ENCODE data around the gene HEYL.

Gene HEYL

GRCh38 chr1:39639305-39640130 lies at the start of gene HEYL:
HEYL (minus strand) TSS chr1:39639643; CDS start chr1:39639625, 18 bp downstream.
- DNase-seq: peak in 23 of 42 donors; percentile 9 to 63 (median 27)
- intact Hi-C loops (cut with DNase I): no loop called here

DNA sequence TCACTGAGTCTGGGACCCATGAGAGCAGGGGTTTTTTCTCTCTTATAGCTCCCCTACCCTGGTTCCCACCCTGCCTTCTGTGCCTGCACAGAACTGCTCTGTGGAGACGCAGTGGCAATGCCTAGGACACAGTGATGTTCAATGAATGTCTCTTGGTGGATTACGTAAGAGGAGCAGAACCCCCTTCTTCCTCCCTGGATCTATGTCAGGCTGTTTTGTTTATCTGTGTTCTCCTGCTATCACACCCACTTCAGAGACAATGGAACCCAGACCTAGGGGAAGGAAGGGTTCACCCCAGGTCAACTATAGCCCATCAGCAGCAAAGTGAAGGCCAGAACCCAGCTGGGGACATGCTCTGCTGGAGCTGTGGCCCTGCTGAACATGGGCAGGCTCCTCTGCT lies 49.8 kb upstream of the HEYL start:
- intact Hi-C loops (cut with DNase I): no loop called here
- no peak for DNase-seq

- no peak for DNase-seq
- intact Hi-C loops (cut with DNase I): no loop called here
Observed at GRCh38 chr1:39688706-39689105, 49.3 kb upstream of the HEYL start.

GRCh38 chr1:39687243-39687642 lies 47.8 kb upstream of the HEYL start:
- intact Hi-C loops (cut with DNase I): no loop called here
- peak in 39 of 42 donors; percentile 27 to 93 (median 69) for DNase-seq

DNA sequence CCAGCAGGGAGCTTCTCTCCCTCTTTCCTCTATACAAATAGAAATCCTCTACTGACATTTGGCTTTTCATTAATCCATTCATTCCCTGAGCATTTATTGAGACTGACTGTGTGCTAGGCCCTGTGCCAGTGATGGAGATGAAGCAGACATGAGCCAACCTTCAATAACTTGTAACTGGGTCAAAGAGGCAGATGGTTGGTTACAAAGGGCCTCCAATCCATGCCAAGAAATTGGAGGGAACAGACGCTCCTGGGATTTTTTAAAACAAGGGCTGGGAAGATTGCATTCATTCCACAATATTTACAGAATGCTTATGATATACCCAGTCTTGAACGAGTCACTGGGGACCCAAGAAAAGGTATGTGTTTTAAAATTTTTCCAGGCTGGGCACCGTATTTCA lies 45.6 kb upstream of the HEYL start:
- DNase-seq: no peak
- intact Hi-C loops (cut with DNase I): no loop called here

GRCh38 chr1:39684313-39684664 lies 44.8 kb upstream of the HEYL start:
- peak in 7 of 42 donors; percentile 28 to 59 (median 40) for DNase-seq
- intact Hi-C loops (cut with DNase I): no loop called here

- intact Hi-C loops (cut with DNase I): no loop called here
- peak in 2 of 42 donors; percentile 3 to 23 for DNase-seq
Observed at GRCh38 chr1:39683591-39684312, 44.3 kb upstream of the HEYL start.

GRCh38 chr1:39681999-39682398 lies 42.6 kb upstream of the HEYL start:
- no peak for DNase-seq
- intact Hi-C loops (cut with DNase I): no loop called here

DNA sequence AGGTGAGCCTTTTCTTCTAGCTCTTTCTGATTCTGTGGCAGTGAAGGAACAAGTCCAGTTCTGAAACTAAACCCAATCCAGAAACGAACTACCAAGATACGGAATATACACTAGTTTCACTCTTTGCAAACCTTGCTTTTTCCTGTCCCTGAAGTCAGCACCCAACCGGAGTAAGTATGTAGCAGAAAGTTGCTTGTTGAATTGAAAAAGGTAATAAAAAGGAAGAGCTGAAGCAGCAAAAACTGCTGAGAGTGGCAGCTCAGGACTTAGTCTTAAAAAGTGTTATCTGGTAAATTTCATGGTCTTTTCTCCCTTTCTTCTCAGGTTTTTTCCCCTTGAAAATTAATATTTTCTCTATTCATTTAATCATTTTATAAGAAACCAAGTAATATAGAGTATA lies 41.9 kb upstream of the HEYL start:
- intact Hi-C loops (cut with DNase I): no loop called here
- no peak for DNase-seq

DNA sequence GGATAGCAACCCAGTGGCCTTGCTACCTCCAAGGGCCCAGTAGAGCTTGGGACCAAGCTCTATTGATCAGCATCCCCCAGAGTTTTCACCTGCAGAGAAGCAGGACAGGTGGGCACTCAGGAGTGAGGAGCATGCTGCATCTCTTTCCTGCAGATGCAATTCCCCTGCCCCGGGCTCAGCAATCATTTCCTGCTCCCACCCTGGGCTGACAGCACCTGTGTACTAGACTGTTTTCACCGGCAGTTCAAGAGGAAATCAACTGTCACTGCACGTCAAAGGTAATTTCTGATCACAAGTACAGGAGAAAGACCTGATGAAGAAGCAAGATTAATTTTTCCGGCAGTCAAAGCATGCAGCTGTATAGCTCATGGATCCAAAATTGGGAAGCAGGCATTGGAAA lies 41.3 kb upstream of the HEYL start:
- intact Hi-C loops (cut with DNase I): no loop called here
- DNase-seq: no peak

DNA sequence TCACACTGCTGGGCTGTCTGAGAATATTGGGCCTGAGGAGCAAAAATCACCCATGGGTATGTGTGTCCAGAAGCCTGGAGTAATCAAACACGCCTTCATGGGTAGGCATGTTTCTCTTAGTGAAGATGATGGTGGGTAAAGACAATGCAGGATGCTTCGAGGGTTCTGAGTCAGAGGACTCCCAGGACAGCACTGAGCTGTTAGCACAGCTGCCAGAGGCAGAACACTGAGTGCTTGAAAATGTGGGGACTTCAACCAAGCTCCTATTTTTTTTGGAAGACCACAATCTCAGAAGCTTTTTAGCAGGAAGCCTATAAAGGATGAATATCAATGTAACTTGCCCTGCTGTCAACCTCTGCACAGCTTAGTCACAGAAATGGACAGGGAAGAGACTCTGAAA lies 40.4 kb upstream of the HEYL start:
- intact Hi-C loops (cut with DNase I): no loop called here
- no peak for DNase-seq

DNA sequence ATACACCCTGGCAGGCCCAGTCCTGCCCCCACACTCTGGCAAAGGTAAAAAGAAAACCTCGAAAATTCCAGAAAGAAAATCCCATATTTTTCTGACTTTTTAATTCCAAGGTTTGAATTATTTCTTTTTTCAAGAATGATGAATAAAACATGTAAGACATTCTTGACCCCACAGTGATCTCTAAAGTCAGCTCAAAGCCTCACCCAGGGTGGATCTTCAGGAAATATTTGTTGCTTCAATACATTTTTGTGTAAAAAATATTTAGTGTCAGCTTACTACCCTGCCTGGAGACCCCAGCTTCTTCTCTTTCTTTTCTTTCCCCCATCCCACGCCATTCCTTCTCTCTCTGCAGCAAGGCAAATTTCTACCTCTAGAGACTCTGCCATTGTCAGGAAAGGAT lies 39.4 kb upstream of the HEYL start:
- intact Hi-C loops (cut with DNase I): no loop called here
- DNase-seq: no peak

DNA sequence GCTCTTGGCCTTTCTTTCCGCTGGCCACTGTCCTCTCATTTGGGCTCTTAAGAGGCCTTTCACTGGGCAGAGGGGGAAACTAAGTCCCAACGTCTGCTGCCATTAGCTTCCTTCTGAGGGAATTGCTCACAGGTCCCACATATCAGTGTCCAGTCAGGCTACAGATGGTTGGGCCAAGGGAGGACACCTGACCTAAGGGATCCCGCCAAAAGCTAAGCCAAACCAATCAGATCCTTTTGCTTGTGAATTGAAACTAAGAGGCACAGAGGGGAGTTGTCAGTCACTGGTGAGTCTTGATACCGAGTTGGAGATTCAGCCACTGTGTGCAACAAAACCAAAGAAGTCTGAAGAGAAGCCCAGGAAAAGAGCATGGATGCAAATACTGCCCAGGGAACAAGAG lies 38.2 kb upstream of the HEYL start:
- intact Hi-C loops (cut with DNase I): no loop called here
- no peak for DNase-seq

DNA sequence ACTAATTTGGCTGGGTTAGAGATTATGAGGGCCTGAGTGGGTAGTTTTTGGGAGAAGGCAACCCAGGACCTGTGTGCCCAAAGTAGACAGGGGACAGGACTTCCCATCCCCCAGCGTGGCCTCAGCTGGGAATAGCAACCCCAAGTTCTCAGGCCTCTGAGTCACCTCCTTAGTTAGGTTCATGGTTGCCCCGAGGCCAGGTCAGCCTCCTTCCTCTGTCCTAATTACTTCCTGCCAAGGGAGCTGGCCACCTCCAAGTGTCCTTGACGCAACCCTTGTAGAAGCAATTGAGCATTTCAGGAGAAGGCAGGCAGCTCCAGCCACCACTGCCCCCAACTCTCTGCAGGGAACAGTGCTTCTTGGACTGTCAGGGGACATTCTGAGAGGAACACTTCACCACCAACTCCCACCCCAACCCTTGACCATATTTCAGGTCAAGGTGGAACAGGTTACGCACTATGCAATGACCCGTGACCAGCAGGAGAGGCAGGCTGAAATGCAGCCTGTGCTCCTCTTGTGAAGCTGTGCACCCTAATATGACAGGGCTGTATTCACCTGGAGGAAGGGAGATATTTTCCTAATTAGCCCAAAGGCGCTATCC lies 37.6 kb upstream of the HEYL start:
- DNase-seq: peak in 1 of 42 donors; percentile 43
- intact Hi-C loops (cut with DNase I): no loop called here

GRCh38 chr1:39675220-39675619 lies 35.8 kb upstream of the HEYL start:
- DNase-seq: peak in 7 of 42 donors; percentile 13 to 58 (median 34)
- intact Hi-C loops (cut with DNase I): no loop called here

GRCh38 chr1:39673215-39673614 lies 33.8 kb upstream of the HEYL start:
- intact Hi-C loops (cut with DNase I): no loop called here
- DNase-seq: no peak

GRCh38 chr1:39672551-39672947 lies 33.1 kb upstream of the HEYL start:
- intact Hi-C loops (cut with DNase I): no loop called here
- DNase-seq: peak in 9 of 42 donors; percentile 24 to 70 (median 37)

DNA sequence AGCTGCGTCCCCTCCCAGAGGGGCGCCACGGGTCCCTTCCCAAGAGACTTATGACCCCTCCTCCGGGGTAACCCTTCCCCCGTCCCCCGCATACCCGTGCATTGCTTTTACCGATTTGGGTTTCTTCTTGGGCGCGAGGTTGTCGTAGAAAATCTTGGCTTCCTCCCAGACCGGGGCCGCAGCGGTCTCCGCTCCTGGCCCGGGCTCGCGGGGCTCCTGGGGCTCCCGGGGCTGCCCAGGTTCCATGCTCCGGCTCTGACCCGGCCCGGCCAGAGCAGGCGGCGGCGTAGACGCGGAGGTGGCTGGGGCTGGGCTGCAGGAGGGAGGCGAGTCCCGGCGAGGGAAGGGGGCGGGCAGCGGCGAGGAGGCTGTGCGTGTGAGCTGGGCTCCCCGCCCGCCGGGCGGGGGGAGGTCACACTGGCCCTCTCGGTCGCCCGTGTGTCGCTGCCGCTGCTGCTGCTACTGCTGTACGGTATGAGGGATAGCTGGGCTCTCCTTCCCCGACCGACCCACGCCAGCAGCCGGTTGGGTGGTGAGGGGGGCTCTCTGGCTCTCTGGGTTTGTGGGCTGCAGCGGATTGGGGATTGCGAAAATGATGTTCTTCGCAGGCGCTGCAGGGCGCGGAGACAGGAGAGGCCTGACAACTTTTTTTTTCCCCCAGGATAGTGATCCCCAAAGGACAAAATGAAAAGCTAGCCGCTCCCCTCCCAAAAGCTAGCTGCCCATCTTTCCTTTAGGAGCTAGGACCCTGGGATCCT lies 32.5 kb upstream of the HEYL start, which contains the start of gene NT5C1A:
Gene NT5C1A (minus strand): TSS at position 315 of the 758 bp plus-strand sequence. CDS start 69 bp downstream, at position 246.
- peak in 35 of 42 donors; percentile 24 to 71 (median 46) for DNase-seq
- intact Hi-C loops (cut with DNase I): no loop called here

- peak in 34 of 42 donors; percentile 22 to 72 (median 48) for DNase-seq
Observed at GRCh38 chr1:39671433-39671792, 32.0 kb upstream of the HEYL start.

More at GRCh38 chr1:39671433-39671792, 32.0 kb upstream of the HEYL start:
- intact Hi-C loops (cut with DNase I): no loop called here
